ENCODE measurements around the gene LDLRAD4.

The LDLRAD4 gene

DNA sequence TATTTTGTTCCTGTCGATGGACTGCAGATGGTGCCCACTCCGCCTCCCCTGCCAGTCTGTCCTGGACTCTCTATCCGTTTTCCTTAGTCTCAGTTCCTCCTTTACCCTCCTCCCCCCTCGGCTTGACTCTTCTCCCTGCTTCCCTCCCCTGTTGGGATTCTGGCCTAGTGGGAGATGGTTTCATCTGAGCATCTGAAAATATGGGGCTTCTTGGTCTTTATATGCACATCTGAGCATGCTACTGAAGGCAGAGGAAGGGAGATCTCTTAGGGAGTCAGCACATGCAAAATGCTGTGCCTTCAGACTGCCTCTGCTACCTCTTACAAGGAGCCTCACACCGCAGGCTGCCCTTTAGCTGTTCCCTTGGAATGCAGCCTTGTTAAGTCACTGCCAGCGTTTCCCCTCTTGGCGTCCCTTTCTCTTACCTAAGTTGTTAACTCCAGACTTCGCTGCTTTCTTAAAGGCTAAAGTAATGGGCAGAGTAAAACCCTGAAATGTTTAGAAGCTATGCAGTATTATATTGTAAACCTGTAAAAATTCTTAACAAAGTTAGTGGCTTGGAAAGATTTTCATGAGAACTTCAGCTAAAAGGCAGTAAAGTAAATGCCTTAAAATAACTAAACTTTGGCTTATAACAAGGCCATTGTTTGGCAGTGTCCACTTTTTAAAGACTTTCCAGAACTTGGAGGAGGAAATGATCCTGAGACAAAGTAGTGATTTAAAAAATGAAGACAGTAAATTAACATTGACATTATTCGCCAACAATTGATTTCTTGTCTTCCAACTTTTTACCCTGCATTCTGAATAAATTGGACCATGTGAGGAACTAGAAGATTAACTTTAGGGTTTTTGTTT, 49.8 kb downstream of the LDLRAD4 start:
- DNase-seq: no peak

- DNase-seq: no peak
Observed at GRCh38 chr18:13269013-13269280, 50.4 kb downstream of the LDLRAD4 start.

DNA sequence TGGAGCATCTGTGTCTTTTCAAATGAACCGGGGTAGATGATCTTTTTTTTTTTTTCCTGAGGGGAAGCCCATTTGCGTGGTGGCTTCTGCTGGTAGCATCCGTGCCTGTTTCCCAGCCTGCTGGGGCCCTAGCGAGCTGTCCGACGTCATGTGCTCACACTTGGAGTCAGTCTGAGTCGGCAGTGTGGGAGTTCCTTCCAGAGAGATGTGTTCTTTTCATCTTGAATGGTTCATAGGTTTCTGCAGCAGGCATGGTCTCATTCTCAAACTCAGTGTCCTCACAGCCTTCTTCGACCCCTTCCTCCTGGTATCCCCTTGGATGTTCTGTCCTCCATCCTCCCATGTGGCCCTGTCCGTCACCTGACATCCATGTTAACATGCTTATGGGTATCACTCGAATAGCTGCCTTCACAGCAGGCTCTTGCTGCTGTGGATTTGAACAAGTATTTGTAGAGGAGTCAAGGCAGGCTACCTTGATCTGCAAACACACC, 51.0 kb downstream of the LDLRAD4 start:
- DNase-seq: no peak

DNA sequence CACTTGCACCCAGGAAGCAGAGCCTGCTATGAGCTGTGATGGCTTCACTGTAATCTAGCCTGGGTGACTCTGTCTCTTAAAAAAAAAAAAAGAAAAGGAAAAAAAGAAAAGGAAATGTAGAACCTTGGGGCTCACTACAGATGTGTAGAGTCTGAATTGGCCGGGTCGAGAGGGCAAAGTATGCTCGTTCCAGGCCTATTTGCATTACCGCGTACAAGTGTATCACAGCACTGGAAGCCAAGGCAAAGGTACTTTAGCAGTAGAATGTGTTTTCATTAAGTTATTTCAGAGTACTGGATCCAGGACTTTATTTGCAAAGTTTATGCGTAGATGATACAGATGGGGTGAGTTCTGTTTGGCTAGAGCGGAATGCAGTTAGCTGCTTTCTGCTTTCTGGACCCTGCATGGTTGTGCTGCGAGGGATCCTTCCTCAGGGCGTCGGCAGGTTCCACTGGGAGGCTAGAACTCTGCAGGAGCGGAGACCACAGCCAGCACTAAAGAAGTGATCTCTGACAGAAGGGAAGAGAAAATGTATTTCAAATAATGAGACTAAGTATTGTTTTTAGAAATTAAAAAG, 51.8 kb downstream of the LDLRAD4 start:
- no peak for DNase-seq

GRCh38 chr18:13271302-13271911, 52.8 kb downstream of the LDLRAD4 start:
- no peak for DNase-seq

GRCh38 chr18:13272416-13272815, 53.9 kb downstream of the LDLRAD4 start:
- DNase-seq: no peak

GRCh38 chr18:13273800-13274199, 55.2 kb downstream of the LDLRAD4 start:
- DNase-seq: no peak

GRCh38 chr18:13275075-13275474, 56.5 kb downstream of the LDLRAD4 start:
- no peak for DNase-seq

- DNase-seq: no peak
Observed at GRCh38 chr18:13276530-13277520, 58.3 kb downstream of the LDLRAD4 start.

DNA sequence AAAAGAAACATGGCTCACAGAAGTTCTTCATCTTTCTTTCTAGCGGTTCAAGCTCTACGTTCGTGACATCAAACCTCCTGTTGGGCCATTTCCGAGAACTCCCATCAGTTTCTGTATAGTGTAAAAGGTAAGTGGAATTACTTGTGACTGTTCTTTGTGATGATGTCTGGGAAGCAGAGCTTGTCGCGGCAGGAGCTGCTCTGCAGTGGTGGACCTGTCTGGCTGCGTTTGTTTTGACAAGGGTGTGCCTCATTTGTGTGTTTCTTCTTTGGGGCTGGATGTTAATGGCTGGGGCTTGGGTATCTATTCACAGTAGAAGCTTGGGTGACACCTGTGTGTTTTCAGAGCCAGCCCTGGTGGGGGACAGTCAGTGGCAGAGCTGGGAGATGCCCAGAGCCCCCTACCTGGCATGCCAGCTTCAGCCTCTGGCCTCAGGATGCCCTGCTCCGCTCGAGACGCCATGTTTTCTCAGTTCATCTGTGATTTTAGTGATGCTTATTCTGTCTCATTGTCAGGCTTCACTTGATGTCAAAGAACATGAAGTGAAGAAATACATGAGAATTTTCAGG, 59.6 kb downstream of the LDLRAD4 start:
- DNase-seq: no peak

- no peak for DNase-seq
Observed at GRCh38 chr18:13279181-13280069, 60.9 kb downstream of the LDLRAD4 start.

GRCh38 chr18:13280070-13280795, 61.7 kb downstream of the LDLRAD4 start:
- no peak for DNase-seq

GRCh38 chr18:13281406-13281805, 62.8 kb downstream of the LDLRAD4 start:
- no peak for DNase-seq

GRCh38 chr18:13283746-13284145, 65.2 kb downstream of the LDLRAD4 start:
- DNase-seq: no peak

DNA sequence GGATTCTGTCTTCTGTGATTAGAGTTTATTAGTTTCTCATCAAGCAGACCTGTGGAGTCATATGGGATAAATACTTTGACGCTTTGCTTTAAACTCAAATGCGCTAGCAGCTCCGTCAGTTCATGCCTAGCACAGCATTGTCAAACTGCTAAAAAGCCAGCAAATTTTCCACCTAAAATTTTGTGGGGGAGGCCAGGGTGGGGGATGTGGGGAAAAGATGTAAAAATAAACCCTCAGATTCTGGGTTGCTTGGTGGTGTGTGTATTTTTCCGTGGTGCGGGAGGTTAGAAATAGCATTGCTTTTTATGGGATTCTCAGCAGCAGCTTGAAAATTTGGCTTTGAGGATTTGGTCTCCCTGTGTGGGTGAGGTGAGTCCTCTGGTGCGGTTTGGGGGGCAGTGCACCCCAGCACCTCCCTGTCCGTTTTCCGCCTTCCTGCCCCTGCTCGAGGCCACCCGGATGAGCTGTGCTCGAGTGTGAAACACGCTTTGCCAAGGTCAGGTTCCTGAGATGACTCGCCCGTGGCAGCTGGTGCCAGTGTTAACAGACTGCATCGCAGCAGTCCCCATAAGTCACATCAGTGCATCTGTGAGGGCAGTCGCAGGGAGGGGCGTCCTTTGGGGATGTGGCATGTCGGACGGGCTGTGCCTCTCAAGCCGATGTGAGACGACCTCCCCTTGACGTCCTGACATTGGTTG, 65.9 kb downstream of the LDLRAD4 start:
- DNase-seq: no peak

DNA sequence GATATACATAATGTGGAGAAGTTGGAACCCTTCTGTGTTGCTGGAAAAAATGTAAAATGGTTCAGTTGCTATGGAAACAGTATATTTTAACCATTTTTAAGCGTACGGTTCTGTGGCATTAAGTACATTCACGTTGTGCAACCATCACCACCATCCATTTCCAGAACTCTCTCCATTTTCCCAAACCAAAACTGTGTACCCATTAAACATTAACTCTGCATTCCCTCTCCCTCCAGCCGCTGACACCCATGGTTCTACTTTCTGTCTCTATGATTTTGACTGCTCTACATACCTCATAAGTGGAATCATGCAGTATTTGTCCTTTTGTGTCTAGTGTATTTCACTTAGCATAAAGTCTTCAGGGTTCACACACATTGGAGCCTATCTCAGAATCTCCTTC, 67.3 kb downstream of the LDLRAD4 start:
- no peak for DNase-seq

DNA sequence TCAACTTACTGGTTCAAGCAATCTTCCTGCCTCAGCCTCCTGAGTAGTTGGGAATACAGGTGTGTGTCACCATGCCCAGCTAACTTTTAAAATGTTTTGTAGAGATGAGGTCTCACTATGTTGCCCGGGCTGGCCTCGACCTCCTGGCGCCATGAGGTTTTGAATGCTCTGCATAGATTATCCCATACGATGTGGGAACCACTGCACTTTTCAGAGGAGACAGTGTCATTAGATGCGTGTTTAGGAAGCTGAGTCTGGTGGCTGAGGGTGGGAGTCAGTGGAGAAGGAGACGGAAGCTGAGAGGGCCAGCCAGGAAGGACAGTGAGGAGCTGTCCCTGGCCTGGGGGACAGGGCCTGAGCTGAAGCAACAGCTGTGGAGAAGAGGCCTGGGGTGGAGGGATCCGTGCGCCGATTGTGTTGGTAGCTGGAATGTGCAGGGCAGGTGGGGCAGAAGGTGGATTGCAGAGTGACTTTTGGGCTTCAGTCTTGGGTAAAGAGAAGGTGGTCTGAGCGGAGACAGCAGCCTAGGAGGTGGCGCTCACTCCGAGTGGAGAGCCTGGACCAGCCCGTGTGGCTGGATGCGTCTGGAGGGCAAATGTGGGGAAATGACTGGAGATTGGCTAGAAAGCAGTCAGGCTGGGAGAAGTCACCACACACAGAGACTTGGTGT, 68.0 kb downstream of the LDLRAD4 start:
- DNase-seq: no peak

DNA sequence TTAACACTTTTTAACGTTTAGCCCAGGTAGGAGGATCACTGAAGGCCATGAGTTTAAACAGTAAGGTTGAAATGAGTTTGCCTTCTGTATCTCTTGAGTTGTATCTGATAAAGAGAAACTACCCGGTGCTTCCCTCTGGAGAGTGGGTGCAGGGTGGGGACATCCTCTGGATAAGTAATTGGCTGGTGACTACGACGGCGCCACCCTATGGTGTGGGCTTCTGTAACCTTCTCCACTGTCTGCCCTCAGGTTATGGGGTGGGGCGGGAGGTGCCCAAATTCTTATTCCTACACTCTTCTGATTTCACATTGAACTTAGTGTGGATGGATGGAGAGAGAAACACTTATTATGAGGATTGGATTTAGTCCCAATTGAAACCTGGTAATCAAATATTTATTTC, 68.8 kb downstream of the LDLRAD4 start:
- no peak for DNase-seq

GRCh38 chr18:13288509-13289133, 70.1 kb downstream of the LDLRAD4 start:
- no peak for DNase-seq

All from NCI-H2081 (cell line).